ENCODE data around the gene STEAP1B.

- TF ChIP-seq CTCF (conservative IDR thresholded peaks at IDR 0.05; ENCODE audit: low read length) (no peak), EZH2phosphoT487 (IDR thresholded peaks at IDR 0.05; ENCODE audit: borderline replicate concordance) (no peak)
These were observed 54.7 kb downstream of the STEAP1B start for GRCh38 chr7:22445140-22445743.
